Pancreas (tissue), 10 donors: Measurements from ENCODE around the gene C2CD5. TPM values are rescaled to one million over a fixed set of nuclear protein-coding genes. Genes with fewer than 3 reads are reported as not detected.

Experiments
- ATAC-seq, 4 donors: fragments of 200-7000 bp; cut with Tn5 transposase; one replicate each; pipeline versions ENCODE4 v1.8.0 to v1.9.1; 2020; ENCODE audit warnings: mild to moderate bottlenecking in 4 of 4, moderate library complexity in 4 of 4
- DNase-seq, 6 donors: peaks; one replicate each; pipeline ENCODE4 v3.0.0-alpha.2; 2020
- FAIRE-seq: peaks from 2 replicates; lab custom pipeline; 2012; peaks lifted over from hg19 to GRCh38; lab: Jason Lieb, UNC
- H3K27ac ChIP-seq, 4 donors: fragments of 200-600 bp; sonication (generic); 1 replicate in 3 of 4; 2 replicates in 1 of 4; pipeline versions ENCODE4 v1.5.0 to v1.8.0; 2020
- H3K27me3 ChIP-seq, 4 donors: fragments of 200-600 bp; one replicate each; pipeline ENCODE4 v1.8.0; 2021
- H3K36me3 ChIP-seq, 3 donors: fragments of 200-600 bp; sonication (generic) in 1 of 3; one replicate each; pipeline versions ENCODE4 v1.5.0 to v1.8.0; 2020 to 2021
- H3K4me1 ChIP-seq, 3 donors: fragments of 200-600 bp; one replicate each; pipeline ENCODE4 v1.8.0; 2021
- H3K4me3 ChIP-seq, 4 donors: fragments of 200-600 bp; sonication (generic) in 2 of 4; one replicate each; pipeline versions ENCODE4 v1.5.0 to v1.8.0; 2020 to 2021
- H3K9me3 ChIP-seq, 4 donors: fragments of 200-600 bp; one replicate each; pipeline ENCODE4 v1.8.0; 2021
- WGBS, 2 donors: extraction: QIAGEN DNeasy Blood & Tissue Kit; methylation state at CpG; one replicate each; pipeline ENCODE4 v1.1.7; 2013; 5-methylcytosine and 5-hydroxymethylcytosine counted together
- intact Hi-C, 3 donors: fragments of 100-400 bp; cut with DNase I; formaldehyde crosslinking; loops; one replicate each; pipeline versions ENCODE4 v1.11.1 to v1.14.2; 2022
- polyA plus RNA-seq, 2 donors: library from polyadenylated mRNA; stranded (reverse); fragments of 200-250 nt; gene quantifications; one replicate each; pipeline ENCODE4 v1.2.3, GENCODE V29; 2013
- total RNA-seq, 6 donors: library from RNA; stranded (reverse); fragmentation: NEBNext Ultra II Directional in 4 of 6; extraction: Animal tissue kit (Norgen Biotek cat#: 25700) in 4 of 6; gene quantifications; one replicate each; pipeline versions ENCODE4 v1.2.1 to v1.2.4, GENCODE V29; 2021 to 2023
- TF ChIP-seq, protein P1 (sequence below), 4 donors: fragments of 200-600 bp; sonication (generic) in 3 of 4; IDR thresholded peaks; one replicate each; pipeline versions ENCODE4 v1.5.0 to v1.8.0; 2021; ENCODE audit warnings: antibody characterized with exemption in 4 of 4
- donor health status: healthy with polysubstance abuse.
- donor health status: DM: no; HTN: no; CAD: no; lungs with moderate emphysema.
- donor health status: DM: no; HTN: no; CAD: no.
- donor health status: control.
- donor health status: control.
- donor health status: Bipolar disorder and iron deficiency.
- donor health status: DM: yes; HTN: yes; CAD: no.
- donor health status: DM: no; HTN: no; CAD: no.
- donor health status: DM: no; HTN: no; CAD: no.
- donor health status: DM: yes; HTN: yes; CAD: no.

Gene C2CD5
- total and polyA plus RNA-seq, 8 donors, result 9.6 to 26.3 (median 16.1) TPM

- intact Hi-C loops, result no loop called here
- FAIRE-seq, result no peak
- H3K36me3 ChIP-seq, result peaks cover 0 to 14% (median 0%) of the 10 kb centered on the region in 3 donors
Observed at GRCh38 chr12:22480016-22480415, 64.3 kb downstream of the C2CD5 start.

GRCh38 chr12:22477894-22478287 is 66.5 kb downstream of the C2CD5 start:
- ATAC-seq (no peak), DNase-seq (no peak), FAIRE-seq (no peak)
- Histone ChIP-seq H3K27ac (no peak overlapping the region), H3K4me1 (no peaks in the 10 kb centered on the region), H3K36me3 (peaks cover 0 to 16% (median 0%) of the 10 kb centered on the region in 3 donors), H3K4me3 (no peak overlapping the region), H3K27me3 (no peaks in the 10 kb centered on the region), H3K9me3 (no peaks in the 10 kb centered on the region)
- intact Hi-C loops, result no loop called here
- TF ChIP-seq, protein P1, sequence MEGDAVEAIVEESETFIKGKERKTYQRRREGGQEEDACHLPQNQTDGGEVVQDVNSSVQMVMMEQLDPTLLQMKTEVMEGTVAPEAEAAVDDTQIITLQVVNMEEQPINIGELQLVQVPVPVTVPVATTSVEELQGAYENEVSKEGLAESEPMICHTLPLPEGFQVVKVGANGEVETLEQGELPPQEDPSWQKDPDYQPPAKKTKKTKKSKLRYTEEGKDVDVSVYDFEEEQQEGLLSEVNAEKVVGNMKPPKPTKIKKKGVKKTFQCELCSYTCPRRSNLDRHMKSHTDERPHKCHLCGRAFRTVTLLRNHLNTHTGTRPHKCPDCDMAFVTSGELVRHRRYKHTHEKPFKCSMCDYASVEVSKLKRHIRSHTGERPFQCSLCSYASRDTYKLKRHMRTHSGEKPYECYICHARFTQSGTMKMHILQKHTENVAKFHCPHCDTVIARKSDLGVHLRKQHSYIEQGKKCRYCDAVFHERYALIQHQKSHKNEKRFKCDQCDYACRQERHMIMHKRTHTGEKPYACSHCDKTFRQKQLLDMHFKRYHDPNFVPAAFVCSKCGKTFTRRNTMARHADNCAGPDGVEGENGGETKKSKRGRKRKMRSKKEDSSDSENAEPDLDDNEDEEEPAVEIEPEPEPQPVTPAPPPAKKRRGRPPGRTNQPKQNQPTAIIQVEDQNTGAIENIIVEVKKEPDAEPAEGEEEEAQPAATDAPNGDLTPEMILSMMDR (IDR thresholded peaks at IDR 0.05), result no peak
- WGBS, 2 donors, result 87 to 92% methylated on average over 2 of the region's 2 CpGs

More at GRCh38 chr12:22480016-22480415, 64.3 kb downstream of the C2CD5 start:
- TF ChIP-seq, protein P1 (IDR thresholded peaks at IDR 0.05), result no peak
- ATAC-seq (no peak), DNase-seq (no peak)
- Histone ChIP-seq H3K4me1 (no peaks in the 10 kb centered on the region), H3K27me3 (no peaks in the 10 kb centered on the region), H3K4me3 (no peak overlapping the region), H3K9me3 (no peaks in the 10 kb centered on the region), H3K27ac (no peak overlapping the region)
- 88 to 91% methylated on average over 3 of the region's 3 CpGs for WGBS, 2 donors

DNA sequence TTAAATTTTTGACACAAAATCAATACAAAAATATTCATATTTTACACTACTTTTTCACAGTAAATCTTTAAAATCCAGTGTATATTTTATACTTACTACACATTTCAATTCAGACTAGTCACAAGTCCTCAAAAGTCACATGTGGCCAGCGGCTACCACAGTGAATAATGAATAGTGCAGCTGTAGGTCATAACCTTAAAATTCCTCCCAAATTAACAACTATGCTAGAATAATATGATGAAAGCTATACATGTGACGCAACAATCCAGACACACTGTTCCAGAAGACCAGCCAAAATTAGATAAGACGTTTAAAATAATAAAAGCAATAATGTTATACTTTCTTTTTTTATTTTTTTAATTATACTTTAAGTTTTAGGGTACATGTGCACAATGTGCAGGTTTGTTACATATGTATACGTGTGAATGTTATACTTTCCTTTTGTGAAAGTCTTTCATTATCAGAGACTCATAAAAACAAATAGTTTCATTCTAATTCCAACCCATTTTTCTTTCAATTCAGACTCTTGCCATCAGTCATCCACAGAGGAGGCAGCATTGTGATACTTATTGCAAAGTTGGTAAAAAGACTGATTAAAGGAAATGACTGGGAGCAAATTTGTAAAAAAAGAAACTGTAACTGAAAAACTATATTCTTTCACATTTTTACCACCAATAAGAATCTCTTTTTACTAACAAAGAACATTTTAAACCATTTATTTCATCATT is 67.0 kb downstream of the C2CD5 start:
- no peaks in the 10 kb centered on the region for H3K27me3 ChIP-seq
- 75 to 76% methylated on average over 4 of the region's 4 CpGs for WGBS, 2 donors
- no peaks in the 10 kb centered on the region for H3K9me3 ChIP-seq
- ATAC-seq, result no peak
- no peak for DNase-seq
- TF ChIP-seq, protein P1 (IDR thresholded peaks at IDR 0.05), result no peak
- no peaks in the 10 kb centered on the region for H3K4me1 ChIP-seq
- no peak overlapping the region for H3K27ac ChIP-seq
- intact Hi-C loops, result no loop called here
- FAIRE-seq, result no peak
- no peak overlapping the region for H3K4me3 ChIP-seq
- peaks cover 0 to 13% (median 0%) of the 10 kb centered on the region in 3 donors for H3K36me3 ChIP-seq

GRCh38 chr12:22476133-22476532 is 68.2 kb downstream of the C2CD5 start:
- TF ChIP-seq, protein P1 (IDR thresholded peaks at IDR 0.05), result no peak
- no peaks in the 10 kb centered on the region for H3K27me3 ChIP-seq
- no peak overlapping the region for H3K4me3 ChIP-seq
- no peak for ATAC-seq
- H3K9me3 ChIP-seq, result no peaks in the 10 kb centered on the region
- no peak overlapping the region for H3K27ac ChIP-seq
- H3K4me1 ChIP-seq, result no peaks in the 10 kb centered on the region
- intact Hi-C loops, result no loop called here
- peaks cover 0 to 6% (median 0%) of the 10 kb centered on the region in 3 donors for H3K36me3 ChIP-seq
- DNase-seq, result no peak
- FAIRE-seq, result no peak
